KMS-11 (cell line): Measurements from ENCODE around the gene SEMA3B.

Experiments
- H2AFZ ChIP-seq: fragments of 200-600 bp; sonication (generic); 2 replicates; pipeline ENCODE4 v1.6.1; 2016; ENCODE audit warnings: antibody characterized with exemption, mixed run types, low read depth
- H3K27ac ChIP-seq: fragments of 200-600 bp; sonication (generic); 2 replicates; pipeline ENCODE4 v1.6.1; 2016; ENCODE audit warnings: mild to moderate bottlenecking, mixed run types
- H3K27me3 ChIP-seq: fragments of 200-600 bp; sonication (generic); 2 replicates; pipeline ENCODE4 v1.6.1; 2017; ENCODE audit warnings: mild to moderate bottlenecking, low read depth, mixed run types, moderate library complexity; ENCODE audit not compliant: insufficient read depth
- H3K36me3 ChIP-seq: fragments of 200-600 bp; sonication (generic); 2 replicates; pipeline ENCODE4 v1.6.1; 2017; ENCODE audit warnings: mild to moderate bottlenecking, mixed run types; ENCODE audit not compliant: insufficient read depth
- H3K4me1 ChIP-seq: fragments of 200-600 bp; sonication (generic); 2 replicates; pipeline ENCODE4 v1.6.1; 2016; ENCODE audit warnings: mild to moderate bottlenecking, low read depth, mixed run types; ENCODE audit not compliant: poor library complexity, severe bottlenecking
- H3K4me2 ChIP-seq: fragments of 200-600 bp; sonication (generic); 2 replicates; pipeline ENCODE4 v1.7.0; 2016; ENCODE audit warnings: mild to moderate bottlenecking, mixed run types
- H3K4me3 ChIP-seq: fragments of 200-600 bp; sonication (generic); IDR thresholded peaks from 2 replicates; pipeline ENCODE4 v1.6.1; 2017; ENCODE audit warnings: low read depth, low read length, mixed read lengths; ENCODE audit not compliant: insufficient read depth
- H3K79me2 ChIP-seq: fragments of 200-600 bp; sonication (generic); 2 replicates; pipeline ENCODE4 v1.6.1; 2016; ENCODE audit warnings: low read depth, mixed run types; ENCODE audit not compliant: insufficient read depth
- H3K9ac ChIP-seq: fragments of 200-600 bp; sonication (generic); 2 replicates; pipeline ENCODE4 v1.6.1; 2016; ENCODE audit warnings: mild to moderate bottlenecking, mixed run types
- H4K20me1 ChIP-seq: fragments of 200-600 bp; sonication (generic); 2 replicates; pipeline ENCODE4 v1.6.1; 2016; ENCODE audit warnings: mild to moderate bottlenecking, mixed run types; ENCODE audit not compliant: insufficient read depth
- TF ChIP-seq, protein P1 (sequence below): fragments of 200-600 bp; sonication (generic); conservative IDR thresholded peaks from 2 replicates; pipeline ENCODE4 v1.6.1; 2017; ENCODE audit warnings: low read depth, mild to moderate bottlenecking, antibody characterized with exemption, low read length, moderate library complexity, mixed read lengths

The SEMA3B gene

GRCh38 chr3:50268703-50269451 is at the start of gene SEMA3B:
Gene SEMA3B (plus strand): TSS chr3:50269147. CDS start chr3:50269241, 94 bp downstream.
- H3K27me3 ChIP-seq = peaks cover 20% of the 10 kb centered on the region; the same call in 1 of the 2 replicates
- no peak within 1 kb of the TSS for H3K4me2 ChIP-seq
- no peaks in the 10 kb centered on the region for H3K79me2 ChIP-seq
- H3K4me3 ChIP-seq = no peak within 1 kb of the TSS
- H4K20me1 ChIP-seq = no peaks in the 10 kb centered on the region
- H3K4me1 ChIP-seq = no peaks in the 10 kb centered on the region
- H2AFZ ChIP-seq = no peak within 1 kb of the TSS
- no peak within 1 kb of the TSS for H3K9ac ChIP-seq
- TF ChIP-seq, protein P1, sequence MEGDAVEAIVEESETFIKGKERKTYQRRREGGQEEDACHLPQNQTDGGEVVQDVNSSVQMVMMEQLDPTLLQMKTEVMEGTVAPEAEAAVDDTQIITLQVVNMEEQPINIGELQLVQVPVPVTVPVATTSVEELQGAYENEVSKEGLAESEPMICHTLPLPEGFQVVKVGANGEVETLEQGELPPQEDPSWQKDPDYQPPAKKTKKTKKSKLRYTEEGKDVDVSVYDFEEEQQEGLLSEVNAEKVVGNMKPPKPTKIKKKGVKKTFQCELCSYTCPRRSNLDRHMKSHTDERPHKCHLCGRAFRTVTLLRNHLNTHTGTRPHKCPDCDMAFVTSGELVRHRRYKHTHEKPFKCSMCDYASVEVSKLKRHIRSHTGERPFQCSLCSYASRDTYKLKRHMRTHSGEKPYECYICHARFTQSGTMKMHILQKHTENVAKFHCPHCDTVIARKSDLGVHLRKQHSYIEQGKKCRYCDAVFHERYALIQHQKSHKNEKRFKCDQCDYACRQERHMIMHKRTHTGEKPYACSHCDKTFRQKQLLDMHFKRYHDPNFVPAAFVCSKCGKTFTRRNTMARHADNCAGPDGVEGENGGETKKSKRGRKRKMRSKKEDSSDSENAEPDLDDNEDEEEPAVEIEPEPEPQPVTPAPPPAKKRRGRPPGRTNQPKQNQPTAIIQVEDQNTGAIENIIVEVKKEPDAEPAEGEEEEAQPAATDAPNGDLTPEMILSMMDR = no peak
- no peak within 1 kb of the TSS for H3K27ac ChIP-seq
- H3K36me3 ChIP-seq = no peaks in the 10 kb centered on the region

DNA sequence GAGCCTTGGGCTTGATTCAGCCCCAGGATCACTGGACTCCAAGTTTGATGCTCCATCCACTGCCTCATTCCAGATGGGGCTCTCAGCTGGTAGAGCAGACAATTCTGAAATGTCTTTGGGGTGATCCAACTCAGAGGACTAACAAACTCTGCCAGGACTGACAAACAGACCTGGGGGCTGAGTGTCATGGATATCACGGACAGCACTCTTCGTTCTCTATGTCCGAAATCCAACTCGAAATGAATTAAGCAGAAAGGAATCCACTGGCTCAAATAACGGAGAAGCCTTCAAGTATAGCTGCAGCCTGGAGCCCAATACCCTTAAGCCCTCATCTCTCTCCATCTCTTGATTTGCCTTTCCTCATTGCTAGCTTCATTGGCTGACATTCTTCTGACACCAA is 49.7 kb upstream of the SEMA3B start:
- H3K4me3 ChIP-seq = no peak overlapping the region
- no peaks in the 10 kb centered on the region for H3K36me3 ChIP-seq
- H3K4me2 ChIP-seq = no peak overlapping the region
- no peaks in the 10 kb centered on the region for H3K4me1 ChIP-seq
- no peak overlapping the region for H3K27ac ChIP-seq
- peaks cover 11% of the 10 kb centered on the region; the same call in 1 of the 2 replicates for H3K27me3 ChIP-seq
- H2AFZ ChIP-seq = no peak overlapping the region
- no peaks in the 10 kb centered on the region for H4K20me1 ChIP-seq
- TF ChIP-seq, protein P1 = no peak
- no peaks in the 10 kb centered on the region for H3K79me2 ChIP-seq
- no peak overlapping the region for H3K9ac ChIP-seq

- Histone ChIP-seq H3K79me2 (no peaks in the 10 kb centered on the region), H3K4me1 (no peaks in the 10 kb centered on the region), H3K27me3 (peaks cover 11% of the 10 kb centered on the region; the same call in 1 of the 2 replicates), H3K9ac (no peak overlapping the region), H3K27ac (no peak overlapping the region), H2AFZ (no peak overlapping the region), H4K20me1 (no peaks in the 10 kb centered on the region), H3K4me2 (no peak overlapping the region), H3K4me3 (no peak overlapping the region), H3K36me3 (no peaks in the 10 kb centered on the region)
- TF ChIP-seq, protein P1 = no peak
Observed at GRCh38 chr3:50220109-50220508, 48.8 kb upstream of the SEMA3B start.

DNA sequence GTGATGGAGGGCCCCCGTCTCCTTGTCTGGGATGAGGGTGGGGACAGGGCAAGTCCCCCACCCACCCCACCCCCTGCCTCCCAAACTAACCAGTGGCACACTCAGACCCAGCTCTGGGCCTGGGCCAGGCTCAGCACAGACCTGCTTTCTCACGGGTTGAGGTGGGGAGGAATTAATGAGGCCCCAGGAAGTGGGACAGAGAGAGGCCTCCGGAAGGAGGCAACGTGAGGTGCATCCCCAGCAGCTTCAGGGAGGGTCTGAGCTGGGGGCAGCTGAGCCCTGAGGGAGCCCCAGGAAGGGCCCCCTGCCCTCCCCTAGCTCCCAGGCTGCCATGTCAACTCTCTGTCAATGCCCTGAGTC is 47.9 kb upstream of the SEMA3B start:
- Histone ChIP-seq H3K4me1 (peaks cover 4% of the 10 kb centered on the region), H4K20me1 (no peaks in the 10 kb centered on the region), H3K9ac (no peak overlapping the region), H3K79me2 (no peaks in the 10 kb centered on the region), H2AFZ (no peak overlapping the region), H3K36me3 (no peaks in the 10 kb centered on the region), H3K4me2 (no peak overlapping the region), H3K27ac (no peak overlapping the region), H3K27me3 (peaks cover 11% of the 10 kb centered on the region; the same call in 1 of the 2 replicates), H3K4me3 (no peak overlapping the region)
- TF ChIP-seq, protein P1 = no peak
